Aorta (tissue), 5 donors: ENCODE results near the gene ZNF723. TPM values are rescaled to one million over a fixed set of nuclear protein-coding genes. Genes with fewer than 3 reads are reported as not detected.
"Not testable (repeated sequence)": the region's sequence is repeated elsewhere in the genome, so short reads cannot be mapped to it uniquely, and the experiment has no call there.

ENCODE experiments used
- ATAC-seq: fragments of 200-7000 bp; cut with Tn5 transposase; one replicate; pipeline ENCODE4 v1.9.1; 2022; ENCODE audit warnings: moderate library complexity; ENCODE audit not compliant: low FRiP score
- DNase-seq, 2 donors: peaks; one replicate each; pipeline ENCODE4 v3.0.0-alpha.2; 2020
- H3K27ac ChIP-seq, 2 donors: one replicate each; pipeline ENCODE4 v1.5.1; 2013; ENCODE audit warnings: low read length in 2 of 2, mild to moderate bottlenecking in 2 of 2, moderate library complexity in 2 of 2, control low read depth in 1 of 2, inconsistent platforms in 1 of 2, low read depth in 1 of 2
- H3K27me3 ChIP-seq, 2 donors: one replicate each; pipeline ENCODE4 v1.6.1; 2013; ENCODE audit warnings: control low read depth in 1 of 2, low read length in 1 of 2, mild to moderate bottlenecking in 1 of 2, moderate library complexity in 1 of 2; ENCODE audit not compliant: insufficient read depth in 2 of 2, control insufficient read depth in 1 of 2
- H3K36me3 ChIP-seq, 2 donors: one replicate each; pipeline ENCODE4 v1.6.1; 2013; ENCODE audit warnings: control low read depth in 1 of 2, low read length in 1 of 2, mild to moderate bottlenecking in 1 of 2; ENCODE audit not compliant: insufficient read depth in 2 of 2, control insufficient read depth in 1 of 2
- H3K4me1 ChIP-seq, 2 donors: one replicate each; pipeline ENCODE4 v1.6.1; 2013; ENCODE audit warnings: low read length in 2 of 2, control low read depth in 1 of 2, mild to moderate bottlenecking in 1 of 2, moderate library complexity in 1 of 2; ENCODE audit not compliant: insufficient read depth in 2 of 2, control insufficient read depth in 1 of 2
- H3K4me3 ChIP-seq, 2 donors: one replicate each; pipeline ENCODE4 v1.5.1; 2013; ENCODE audit warnings: low read length in 2 of 2, control low read depth in 1 of 2, mild to moderate bottlenecking in 1 of 2
- H3K9me3 ChIP-seq: one replicate; pipeline ENCODE4 v1.6.1; 2013; ENCODE audit warnings: mild to moderate bottlenecking, low read length; ENCODE audit not compliant: control insufficient read depth
- WGBS, 2 donors: extraction: QIAGEN DNeasy Blood & Tissue Kit; methylation state at CpG; one replicate each; pipeline ENCODE4 v1.1.7; 2013; 5-methylcytosine and 5-hydroxymethylcytosine counted together
- intact Hi-C, 2 donors: fragments of 100-400 bp; cut with DNase I; formaldehyde crosslinking; loops; one replicate each; pipeline versions ENCODE4 v1.14.2 to v1.15.0; 2022
- polyA plus RNA-seq, 2 donors: library from polyadenylated mRNA; stranded (reverse); fragments of 200-250 nt; gene quantifications; one replicate each; pipeline ENCODE4 v1.2.3, GENCODE V29; 2013
- total RNA-seq, 2 donors: library from RNA; stranded (reverse); fragmentation: NEBNext Ultra II Directional; extraction: Animal tissue kit (Norgen Biotek cat#: 25700); gene quantifications; one replicate each; pipeline ENCODE4 v1.2.1, GENCODE V29; 2021
- donor health status: healthy with polysubstance abuse.
- donor health status: Bipolar disorder and iron deficiency.
- donor health status: DM: no; HTN: no; CAD: no.
- donor health status: DM: no; HTN: no; CAD: no.
- donor health status: DM: yes; HTN: yes; CAD: no.

Gene ZNF723
- total and polyA plus RNA-seq, 4 donors = not detected

GRCh38 chr19:22857713-22858320, 25.7 kb downstream of the ZNF723 start:
- not testable (repeated sequence) for H3K4me1 ChIP-seq, DNase-seq, H3K9me3 ChIP-seq

GRCh38 chr19:22882797-22883196, 50.7 kb downstream of the ZNF723 start:
- WGBS, 2 donors = 1 to 2% methylated on average over 3 of the region's 3 CpGs
- ATAC-seq = no peak
- intact Hi-C loops = no loop called here

More at GRCh38 chr19:22857713-22858320, 25.7 kb downstream of the ZNF723 start:
- H3K4me3 ChIP-seq, H3K27ac ChIP-seq, H3K27me3 ChIP-seq, H3K36me3 ChIP-seq, ATAC-seq, intact Hi-C loops: not testable (repeated sequence)

DNA sequence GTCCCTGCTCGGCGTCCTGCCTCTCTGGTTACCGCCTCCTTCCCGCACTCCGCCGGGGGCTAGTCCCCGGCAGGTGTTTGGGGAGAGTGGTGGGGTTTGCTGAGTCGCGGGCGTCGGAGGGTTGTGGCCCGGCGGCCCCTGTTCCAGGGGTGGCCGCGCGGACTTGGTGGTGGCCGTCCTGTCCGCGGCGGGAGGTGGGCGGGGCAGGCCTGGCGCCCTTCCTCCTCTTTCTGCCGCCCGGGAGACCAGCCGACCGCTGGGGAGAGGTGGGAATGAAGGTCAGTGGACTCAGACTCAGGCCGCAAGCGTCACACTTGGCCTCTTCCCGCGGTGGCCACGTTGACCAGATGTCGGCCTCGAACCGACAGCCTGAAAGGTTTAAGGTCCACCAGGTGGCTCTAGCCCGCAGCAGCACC, 61.8 kb downstream of the ZNF723 start:
- no peaks in the 10 kb centered on the region for H3K36me3 ChIP-seq
- no peak overlapping the region for H3K27ac ChIP-seq
- DNase-seq (no peak), ATAC-seq (no peak)
- WGBS, 2 donors = 80 to 89% methylated on average over 33 to 35 of the region's 35 CpGs
- H3K9me3 ChIP-seq = no peaks in the 10 kb centered on the region
- no peaks in the 10 kb centered on the region for H3K4me1 ChIP-seq
- H3K4me3 ChIP-seq = no peak overlapping the region
- no peaks in the 10 kb centered on the region for H3K27me3 ChIP-seq
- intact Hi-C loops = no loop called here

More at GRCh38 chr19:22882797-22883196, 50.7 kb downstream of the ZNF723 start:
- H3K36me3 ChIP-seq = no peaks in the 10 kb centered on the region
- H3K9me3 ChIP-seq = no peaks in the 10 kb centered on the region
- no peak overlapping the region for H3K27ac ChIP-seq
- no peak overlapping the region for H3K4me3 ChIP-seq
- no peaks in the 10 kb centered on the region for H3K4me1 ChIP-seq
- DNase-seq = no peak
- H3K27me3 ChIP-seq = no peaks in the 10 kb centered on the region

GRCh38 chr19:22901431-22902130, 69.5 kb downstream of the ZNF723 start:
- WGBS, 2 donors = 96 to 97% methylated on average over 47 of the region's 47 CpGs
- ATAC-seq = no peak
- no peak for DNase-seq
- intact Hi-C loops = no loop called here
- Histone ChIP-seq H3K27me3 (no peaks in the 10 kb centered on the region), H3K9me3 (peaks cover 5% of the 10 kb centered on the region), H3K4me1 (no peaks in the 10 kb centered on the region), H3K36me3 (no peaks in the 10 kb centered on the region), H3K27ac (no peak overlapping the region), H3K4me3 (no peak overlapping the region)

Other genes starting within 250 kb of the ZNF723 start
- under 1 TPM; 0.36 to 0.51 TPM for gene ZNF492, start 198.0 kb upstream of the ZNF723 start, total RNA-seq
- not detected for gene ZNF492, start 198.0 kb upstream of the ZNF723 start, polyA plus RNA-seq
- under 1 TPM; 0.19 to 0.51 TPM for gene ZNF99, start 48.1 kb upstream of the ZNF723 start, total RNA-seq
- gene ZNF99, start 48.1 kb upstream of the ZNF723 start, polyA plus RNA-seq = not detected
- gene ZNF728, start 170.9 kb downstream of the ZNF723 start, total RNA-seq = 1 to 10 TPM; 3.5 to 6.4 TPM
- under 1 TPM; 0.50 to 0.90 TPM for gene ZNF728, start 170.9 kb downstream of the ZNF723 start, polyA plus RNA-seq